Measurements from ENCODE around the gene SLC25A25. TPM values are rescaled to one million over a fixed set of nuclear protein-coding genes. Genes with fewer than 3 reads are reported as not detected.

Gene SLC25A25
- total RNA-seq, 1 donor from 2014 or later = 18.0 TPM

GRCh38 chr9:128081056-128081455 lies 13.0 kb downstream of the SLC25A25 start:
- Mint-ChIP-seq H3K4me1 (ENCODE audit: unreplicated experiment) (peaks cover 49% of the 10 kb centered on the region), H3K27me3 (ENCODE audit: unreplicated experiment) (no peaks in the 10 kb centered on the region), H3K27ac (ENCODE audit: unreplicated experiment) (peak overlapping the region; percentile 99), H3K36me3 (ENCODE audit: unreplicated experiment) (peaks cover 2% of the 10 kb centered on the region), H3K4me3 (ENCODE audit: unreplicated experiment) (peak overlapping the region; percentile 59), H3K9me3 (ENCODE audit: unreplicated experiment) (no peaks in the 10 kb centered on the region)
- TF ChIP-seq CTCF (IDR thresholded peaks at IDR 0.05) = no peak
- DNase-seq (ENCODE audit: extremely low spot score, unreplicated experiment) = peak; percentile 94

DNA sequence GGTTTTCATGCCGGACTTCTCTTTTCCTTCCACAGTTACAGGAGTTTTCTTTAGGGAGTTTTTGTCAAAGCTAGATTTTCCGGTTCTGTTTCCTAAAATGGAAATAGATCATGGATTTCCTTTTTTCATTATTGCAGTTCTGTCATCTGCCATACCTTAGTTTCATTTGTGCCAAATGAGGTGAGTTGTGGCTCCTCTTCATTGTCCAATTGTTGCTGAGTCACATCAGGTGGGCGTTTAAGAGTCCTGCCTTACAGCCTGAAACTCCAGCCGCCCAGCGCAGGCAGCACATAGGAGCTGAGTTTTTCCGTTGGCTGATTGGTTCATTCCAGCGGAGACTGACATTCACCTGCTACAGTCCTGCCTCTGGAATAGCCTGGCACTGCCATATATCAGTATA lies 14.1 kb downstream of the SLC25A25 start:
- Mint-ChIP-seq H3K4me1 (ENCODE audit: unreplicated experiment) (peaks cover 49% of the 10 kb centered on the region), H3K27ac (ENCODE audit: unreplicated experiment) (peak overlapping the region; percentile 99), H3K4me3 (ENCODE audit: unreplicated experiment) (no peak overlapping the region), H3K36me3 (ENCODE audit: unreplicated experiment) (peaks cover 2% of the 10 kb centered on the region), H3K9me3 (ENCODE audit: unreplicated experiment) (no peaks in the 10 kb centered on the region), H3K27me3 (ENCODE audit: unreplicated experiment) (no peaks in the 10 kb centered on the region)
- DNase-seq (ENCODE audit: extremely low spot score, unreplicated experiment) = no peak
- TF ChIP-seq CTCF (IDR thresholded peaks at IDR 0.05) = no peak

GRCh38 chr9:128084746-128085145 lies 16.7 kb downstream of the SLC25A25 start:
- no peaks in the 10 kb centered on the region for H3K9me3 Mint-ChIP-seq (ENCODE audit: unreplicated experiment)
- H3K27me3 Mint-ChIP-seq (ENCODE audit: unreplicated experiment) = no peaks in the 10 kb centered on the region
- H3K27ac Mint-ChIP-seq (ENCODE audit: unreplicated experiment) = peak overlapping the region; percentile 11
- H3K4me3 Mint-ChIP-seq (ENCODE audit: unreplicated experiment) = no peak overlapping the region
- H3K36me3 Mint-ChIP-seq (ENCODE audit: unreplicated experiment) = peaks cover 8% of the 10 kb centered on the region
- peaks cover 39% of the 10 kb centered on the region for H3K4me1 Mint-ChIP-seq (ENCODE audit: unreplicated experiment)
- TF ChIP-seq CTCF (IDR thresholded peaks at IDR 0.05) = no peak
- no peak for DNase-seq (ENCODE audit: extremely low spot score, unreplicated experiment)

DNA sequence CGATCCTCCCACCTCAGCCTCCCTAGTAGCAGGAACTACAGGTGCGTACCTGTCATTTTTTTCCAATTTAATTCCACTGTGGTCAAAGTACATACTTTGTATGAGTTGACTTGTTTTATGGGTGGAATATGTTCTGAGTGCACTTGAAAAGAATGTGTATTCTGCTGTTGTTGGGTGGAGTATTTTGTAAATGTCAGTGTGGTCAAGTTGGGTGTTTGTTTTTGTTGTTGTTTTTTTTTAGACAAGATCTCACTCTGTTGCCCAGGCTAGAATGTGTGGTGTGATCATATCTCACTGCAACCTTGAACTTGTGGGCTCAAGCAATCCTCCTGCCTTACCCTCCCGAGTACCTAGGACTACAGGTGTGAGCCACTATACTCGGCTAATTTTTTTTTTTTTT lies 17.9 kb downstream of the SLC25A25 start:
- peaks cover 31% of the 10 kb centered on the region for H3K4me1 Mint-ChIP-seq (ENCODE audit: unreplicated experiment)
- no peak overlapping the region for H3K4me3 Mint-ChIP-seq (ENCODE audit: unreplicated experiment)
- no peak overlapping the region for H3K27ac Mint-ChIP-seq (ENCODE audit: unreplicated experiment)
- no peaks in the 10 kb centered on the region for H3K9me3 Mint-ChIP-seq (ENCODE audit: unreplicated experiment)
- DNase-seq (ENCODE audit: extremely low spot score, unreplicated experiment) = no peak
- peaks cover 8% of the 10 kb centered on the region for H3K36me3 Mint-ChIP-seq (ENCODE audit: unreplicated experiment)
- TF ChIP-seq CTCF (IDR thresholded peaks at IDR 0.05) = no peak
- H3K27me3 Mint-ChIP-seq (ENCODE audit: unreplicated experiment) = no peaks in the 10 kb centered on the region

DNA sequence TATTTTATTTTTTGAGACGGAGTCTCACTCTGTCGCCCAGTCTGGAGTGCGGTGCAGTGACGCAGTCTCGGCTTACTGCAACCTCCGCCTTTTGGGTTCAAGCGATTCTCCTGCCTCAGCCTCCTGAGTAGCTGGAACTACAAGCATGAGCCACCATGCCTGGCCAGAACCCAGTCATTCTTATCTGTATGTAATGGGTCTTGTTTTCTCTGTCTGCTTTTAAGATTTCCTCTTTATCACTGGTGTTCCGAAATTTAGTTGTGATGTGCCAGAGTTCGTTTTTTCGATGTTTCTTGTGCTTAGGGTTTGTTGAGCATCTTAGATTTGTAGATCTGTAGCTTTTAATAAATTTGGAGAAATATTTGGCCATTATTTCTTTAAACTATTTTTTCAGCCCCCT lies 19.2 kb downstream of the SLC25A25 start:
- peaks cover 8% of the 10 kb centered on the region for H3K36me3 Mint-ChIP-seq (ENCODE audit: unreplicated experiment)
- no peak overlapping the region for H3K4me3 Mint-ChIP-seq (ENCODE audit: unreplicated experiment)

More for the DNA sequence above, 19.2 kb downstream of the SLC25A25 start:
- Mint-ChIP-seq H3K27me3 (ENCODE audit: unreplicated experiment) (no peaks in the 10 kb centered on the region), H3K27ac (ENCODE audit: unreplicated experiment) (no peak overlapping the region), H3K4me1 (ENCODE audit: unreplicated experiment) (peaks cover 18% of the 10 kb centered on the region), H3K9me3 (ENCODE audit: unreplicated experiment) (no peaks in the 10 kb centered on the region)
- TF ChIP-seq CTCF (IDR thresholded peaks at IDR 0.05) = no peak
- no peak for DNase-seq (ENCODE audit: extremely low spot score, unreplicated experiment)
